Amygdala (tissue), 56 donors: ENCODE results near the gene SOX30.
"Not testable (repeated sequence)": the region's sequence is repeated elsewhere in the genome, so short reads cannot be mapped to it uniquely, and the experiment has no call there.

Source experiments
- DNase-seq, 56 donors: peaks; one replicate each; lab custom pipeline; 2025; lab: John Stamatoyannopoulos, UW

SOX30 gene

DNA sequence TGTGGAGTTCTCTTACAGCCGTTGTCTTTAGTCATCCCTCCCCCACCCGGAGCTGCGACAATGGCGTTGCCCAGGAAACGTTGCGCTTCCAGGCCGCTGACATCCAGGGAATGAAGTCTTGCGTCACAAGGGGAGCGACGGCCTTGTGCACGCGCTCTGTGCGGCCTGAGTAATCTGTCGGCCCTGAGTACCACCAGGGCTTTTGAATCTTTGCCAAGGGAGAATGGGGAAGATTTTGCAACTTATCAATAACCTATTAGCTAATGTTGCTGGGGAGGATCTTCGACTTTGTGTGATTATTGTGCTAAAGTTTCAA is at the start of gene SOX30:
TSS of gene SOX30 (minus strand) at position 62 of the 316 bp plus-strand sequence. CDS start 360 bp downstream, outside the sequence.
- DNase-seq: no peak

- not testable (repeated sequence) for DNase-seq
Measured at GRCh38 chr5:157698674-157699073, 46.4 kb upstream of the SOX30 start.

GRCh38 chr5:157696154-157696553 is 43.9 kb upstream of the SOX30 start:
- DNase-seq: not testable (repeated sequence)

- DNase-seq: not testable (repeated sequence)
Measured at GRCh38 chr5:157693816-157694215, 41.6 kb upstream of the SOX30 start.

- no peak for DNase-seq
Measured at GRCh38 chr5:157690690-157691433, 38.6 kb upstream of the SOX30 start.

GRCh38 chr5:157689942-157690689 is 37.9 kb upstream of the SOX30 start:
- DNase-seq: no peak

GRCh38 chr5:157687198-157687554 is 34.9 kb upstream of the SOX30 start:
- no peak for DNase-seq

DNA sequence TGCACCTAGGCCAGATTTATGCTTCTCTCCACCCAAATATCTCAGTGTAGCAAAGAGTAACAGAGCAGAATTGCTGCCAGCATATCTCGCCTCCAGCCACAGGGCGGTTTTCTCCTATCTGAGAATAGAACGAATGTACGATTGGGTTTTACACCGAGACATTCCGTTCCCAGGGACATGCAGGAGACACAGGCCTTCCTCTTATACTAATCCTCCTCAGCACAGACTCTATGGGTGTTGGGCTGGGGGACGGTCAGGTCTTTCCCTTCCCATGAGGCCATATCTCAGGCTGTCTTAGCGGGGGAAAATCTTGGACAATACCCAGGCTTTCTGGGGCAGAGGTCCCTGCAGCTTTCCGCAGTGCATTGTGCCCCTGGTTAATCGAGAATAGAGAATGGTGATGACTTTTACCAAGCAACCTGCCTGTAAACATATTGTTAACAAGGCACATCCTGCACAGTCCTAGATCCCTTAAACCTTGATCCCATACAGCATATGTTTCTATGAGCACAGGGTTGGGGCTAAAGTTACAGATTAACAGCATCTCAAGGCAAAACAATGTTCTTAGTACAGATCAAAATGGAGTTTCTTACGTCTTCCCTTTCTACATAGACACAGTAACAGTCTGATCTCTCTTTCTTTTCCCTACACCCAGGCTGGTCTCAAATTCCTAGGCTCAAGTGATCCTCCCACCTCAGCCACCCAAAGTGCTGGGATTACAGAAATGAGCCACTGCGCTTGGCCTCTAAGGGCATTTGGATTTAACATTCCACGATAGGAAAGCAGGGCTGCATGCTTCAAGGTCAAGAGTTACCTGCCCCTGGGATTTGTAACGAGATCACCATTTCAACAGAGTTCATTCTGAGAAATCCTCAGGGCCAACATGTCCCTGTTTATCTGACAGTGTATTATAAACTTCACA is 34.3 kb upstream of the SOX30 start:
- not testable (repeated sequence) for DNase-seq

- DNase-seq: no peak
Measured at GRCh38 chr5:157682257-157682656, 30.0 kb upstream of the SOX30 start.

DNA sequence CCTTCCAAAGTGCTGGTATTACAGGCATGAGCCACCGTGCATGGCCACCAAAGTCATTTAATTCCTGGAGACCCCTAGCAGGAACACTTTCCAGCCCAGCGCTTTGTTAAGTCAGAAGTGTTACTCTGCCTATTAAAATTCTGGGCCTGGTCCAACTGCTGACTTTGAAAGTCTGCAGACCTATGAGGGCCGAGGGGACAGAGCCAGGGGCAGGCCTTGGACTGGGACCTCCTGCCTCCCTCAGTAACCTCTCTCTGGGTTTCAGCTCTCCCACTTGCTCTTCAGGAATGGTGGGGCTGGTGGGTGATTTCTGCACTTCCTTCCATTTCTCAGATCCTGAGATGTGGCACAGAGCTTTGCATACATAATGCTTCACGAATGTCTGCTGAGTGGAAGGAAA is 28.8 kb upstream of the SOX30 start:
- DNase-seq: no peak

DNA sequence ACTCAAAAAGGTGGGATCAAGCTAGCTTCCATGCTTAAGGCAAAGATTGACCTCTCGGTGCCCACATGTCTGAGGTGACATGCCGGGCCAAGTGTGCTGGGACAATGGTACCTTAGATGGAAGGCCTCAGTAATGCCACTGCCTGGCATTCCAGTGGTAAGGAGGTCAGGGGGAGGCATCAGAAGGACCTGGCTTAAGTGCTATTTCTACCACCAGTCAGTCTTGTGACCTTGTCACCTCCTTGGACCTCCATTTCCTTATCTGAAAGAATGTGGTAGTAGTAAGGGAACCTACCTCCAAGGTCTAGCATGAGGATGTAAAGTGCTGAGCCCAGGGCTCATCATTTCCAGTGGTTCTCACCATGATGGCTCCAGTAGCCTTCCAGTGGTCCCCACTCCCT is 28.0 kb upstream of the SOX30 start:
- DNase-seq: no peak

GRCh38 chr5:157679801-157680200 is 27.6 kb upstream of the SOX30 start:
- no peak for DNase-seq

- DNase-seq: no peak
Measured at GRCh38 chr5:157677931-157678330, 25.7 kb upstream of the SOX30 start.

GRCh38 chr5:157674351-157674750 is 22.1 kb upstream of the SOX30 start:
- not testable (repeated sequence) for DNase-seq

GRCh38 chr5:157672976-157673375 is 20.7 kb upstream of the SOX30 start:
- DNase-seq: no peak

DNA sequence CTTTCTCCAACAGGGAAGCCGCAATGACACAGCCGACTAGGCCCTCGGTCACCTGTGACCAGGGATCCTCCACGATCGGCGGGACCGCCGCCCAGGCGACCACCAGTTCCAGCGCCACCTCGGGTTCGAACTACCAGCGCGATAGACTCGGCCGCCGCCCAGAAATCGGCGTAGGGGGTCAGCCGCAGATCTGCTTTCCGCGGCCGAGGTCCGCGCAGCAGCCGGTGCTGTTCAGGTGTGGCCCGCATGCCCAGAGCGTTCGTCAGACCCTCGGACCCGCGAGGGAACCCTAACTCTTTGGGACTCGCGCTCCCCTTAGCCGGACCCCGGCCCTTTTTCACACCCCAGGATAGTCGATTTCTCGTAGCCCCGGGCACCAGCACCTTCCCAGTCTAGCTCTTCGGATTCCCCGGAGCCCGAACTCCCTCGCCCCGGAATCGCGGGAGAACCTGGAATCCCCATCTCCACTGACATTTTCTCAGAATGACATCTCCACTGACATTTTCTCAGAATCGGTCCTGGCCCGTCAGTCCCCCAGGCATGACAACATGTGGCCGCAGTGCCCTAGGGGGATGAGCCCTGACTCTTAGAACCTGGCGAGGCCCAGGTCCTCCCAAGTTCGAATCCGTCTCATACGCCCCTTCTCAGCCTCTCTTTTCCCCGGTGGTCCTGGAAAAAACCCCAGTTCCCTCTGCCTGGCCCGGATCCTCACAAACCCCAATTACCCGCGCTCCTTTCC is 19.5 kb upstream of the SOX30 start:
- DNase-seq: no peak

DNA sequence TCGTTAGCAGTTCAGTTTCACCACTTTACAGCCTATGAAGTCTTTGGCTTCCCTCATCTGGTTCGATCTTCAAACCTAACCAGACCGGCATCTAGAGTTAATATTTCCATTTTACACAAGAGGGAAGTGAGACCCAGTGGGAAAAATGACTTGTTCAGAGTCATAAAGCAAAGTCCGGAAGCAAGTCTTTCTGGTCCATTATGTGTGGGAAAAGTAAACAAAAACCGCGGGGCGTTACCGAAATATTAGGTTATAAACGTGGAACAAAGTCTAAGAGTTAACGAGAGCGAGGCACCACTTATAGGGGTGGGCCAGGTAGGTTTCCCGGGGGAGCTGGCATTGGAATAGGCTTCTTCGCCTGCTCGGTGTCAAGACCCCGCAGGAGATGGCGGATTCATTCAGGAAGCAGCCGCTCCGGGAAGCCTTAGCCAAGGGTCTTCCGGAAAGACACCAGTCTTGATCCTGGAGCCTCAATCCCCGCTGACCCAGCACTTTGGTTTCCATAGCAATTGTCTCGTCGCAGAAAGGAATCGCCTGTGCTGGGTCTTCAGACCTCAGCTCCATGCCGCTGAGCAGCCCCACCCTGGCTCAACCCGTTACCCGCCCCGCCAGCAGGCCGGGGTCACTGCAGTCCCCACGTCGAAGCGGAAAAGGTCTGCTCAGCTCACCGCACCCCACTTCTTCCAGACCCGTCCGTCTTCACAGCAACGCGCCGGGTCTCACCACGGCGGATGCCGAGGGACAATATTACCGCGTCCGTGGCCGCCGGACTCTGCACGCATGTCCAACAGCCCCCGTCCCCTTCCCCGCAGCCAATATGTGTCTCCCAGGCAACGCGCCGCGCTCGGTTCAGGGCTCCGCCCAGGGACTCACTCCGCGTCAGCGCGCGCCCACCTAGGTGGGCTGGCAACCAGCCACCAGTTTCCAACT is 18.7 kb upstream of the SOX30 start, which contains the start of gene C5orf52:
TSS of gene C5orf52 (plus strand) at position 872 of the 930 bp plus-strand sequence. CDS start 82 bp downstream, outside the sequence.
- DNase-seq: peak in 30 of 56 donors; percentile 5 to 66 (median 32)

DNA sequence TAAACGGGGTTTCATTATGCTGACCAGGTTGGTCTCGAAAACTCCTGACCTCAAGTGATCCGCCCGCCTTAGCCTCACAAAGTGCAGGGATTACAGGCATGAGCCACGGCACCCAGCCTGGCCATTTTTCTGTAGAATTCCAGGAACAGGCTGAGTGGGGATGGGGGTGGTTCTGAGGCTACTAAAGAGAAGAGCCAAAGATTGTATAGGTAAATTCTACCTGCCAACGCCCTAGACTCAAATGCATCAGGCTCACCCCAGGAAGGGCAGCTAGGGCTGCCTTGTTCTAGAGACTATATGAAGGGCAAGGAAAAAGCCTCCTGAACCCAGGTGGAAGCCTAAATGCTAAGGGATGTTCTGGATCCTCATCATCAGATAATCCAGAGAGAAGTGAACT is 17.5 kb upstream of the SOX30 start:
- DNase-seq: no peak

GRCh38 chr5:157668356-157668755 is 16.1 kb upstream of the SOX30 start:
- no peak for DNase-seq
